Measurements from ENCODE around the gene ETV4.

Gene ETV4

GRCh38 chr17:43547189-43547550 lies 1.0 kb upstream of the ETV4 start:
- DNase-seq (ENCODE audit: low read depth in 1 of 2, low spot score in 1 of 2): no peak

- no peak for DNase-seq (ENCODE audit: low read depth in 1 of 2, low spot score in 1 of 2)
Observed at GRCh38 chr17:43545383-43545632, 832 bp downstream of the ETV4 start.

- no peak for DNase-seq (ENCODE audit: low read depth in 1 of 2, low spot score in 1 of 2)
Observed at GRCh38 chr17:43543771-43544575, 2.2 kb downstream of the ETV4 start.

DNA sequence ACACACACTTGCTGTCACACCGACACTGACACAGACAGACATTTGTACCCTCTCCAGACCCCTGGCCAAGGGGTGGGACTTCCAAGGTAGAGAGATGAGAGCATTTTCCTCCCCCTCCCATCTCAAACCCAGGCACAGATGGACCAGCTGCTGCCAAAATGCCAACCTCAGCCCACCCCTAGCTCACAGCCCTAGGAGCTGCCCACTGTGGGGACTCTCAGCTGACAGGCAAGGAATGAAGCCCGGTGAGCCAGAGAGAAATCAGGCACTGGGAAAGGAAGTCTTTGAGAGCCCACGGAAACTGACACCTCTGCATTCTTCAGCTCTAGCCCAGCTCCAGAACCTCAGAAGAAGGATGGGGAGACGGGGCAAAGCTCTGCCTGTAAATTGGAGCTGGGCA lies 2.8 kb downstream of the ETV4 start:
- DNase-seq (ENCODE audit: low read depth in 1 of 2, low spot score in 1 of 2): no peak

GRCh38 chr17:43542859-43543258 lies 3.3 kb downstream of the ETV4 start:
- no peak for DNase-seq (ENCODE audit: low read depth in 1 of 2, low spot score in 1 of 2)

- no peak for DNase-seq (ENCODE audit: low read depth in 1 of 2, low spot score in 1 of 2)
Observed at GRCh38 chr17:43540821-43541674, 5.1 kb downstream of the ETV4 start.

DNA sequence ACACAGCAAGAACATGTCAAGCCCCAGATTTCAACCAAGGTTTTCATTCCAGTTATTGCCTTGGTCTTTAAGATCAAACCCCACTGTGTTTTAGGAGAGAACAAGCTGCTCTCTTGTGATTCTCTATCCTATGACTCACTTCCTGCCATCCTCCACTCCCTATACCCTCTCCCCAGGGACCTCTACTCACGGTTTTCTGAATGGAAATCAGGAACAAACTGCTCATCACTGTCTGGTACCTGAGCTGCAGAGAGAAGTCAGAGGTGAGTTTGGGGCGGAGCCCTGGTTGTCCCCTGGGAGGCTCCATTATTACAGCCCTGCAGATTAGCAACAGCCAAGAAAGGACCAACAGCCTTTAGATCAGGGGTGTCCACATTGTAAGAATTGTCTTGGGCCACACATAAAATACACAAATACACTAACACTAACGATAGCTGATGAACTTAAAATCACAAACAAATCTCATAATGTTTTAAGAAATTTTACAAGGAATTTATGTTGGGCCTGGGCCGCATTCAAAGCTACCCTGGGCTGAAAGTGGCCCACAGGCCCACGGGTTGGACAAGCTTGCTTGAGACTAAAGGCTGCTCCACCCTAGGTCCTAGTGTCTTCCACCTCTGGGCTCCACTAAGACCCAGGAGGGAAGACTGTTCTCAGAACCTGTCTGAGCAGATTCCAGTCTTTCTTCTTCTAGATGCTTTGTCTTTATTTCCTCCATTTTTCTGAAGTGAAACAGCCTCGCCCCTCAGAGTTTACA lies 9.7 kb downstream of the ETV4 start:
- DNase-seq (ENCODE audit: low read depth in 1 of 2, low spot score in 1 of 2): no peak

DNA sequence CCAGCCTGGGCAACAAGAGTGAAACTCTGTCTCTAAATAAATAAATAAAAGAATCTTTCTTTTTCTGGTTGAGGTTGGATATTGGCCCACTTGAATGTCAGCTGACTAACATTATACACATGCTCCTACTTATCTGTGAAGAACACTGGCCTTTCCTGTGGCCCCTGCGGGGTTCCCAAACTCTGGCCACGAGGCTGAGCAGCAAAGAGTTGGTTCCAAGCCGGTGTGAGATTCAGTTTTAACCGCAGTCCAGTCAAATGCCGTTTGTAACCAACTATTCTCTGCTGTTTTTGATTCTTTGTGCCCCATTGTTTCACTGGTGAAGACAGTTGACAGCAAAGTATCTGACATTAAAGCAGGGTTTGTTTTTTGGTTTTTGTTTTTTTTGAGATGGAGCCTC lies 11.2 kb downstream of the ETV4 start:
- DNase-seq (ENCODE audit: low read depth in 1 of 2, low spot score in 1 of 2): no peak

GRCh38 chr17:43533699-43534098 lies 12.4 kb downstream of the ETV4 start:
- no peak for DNase-seq (ENCODE audit: low read depth in 1 of 2, low spot score in 1 of 2)

- no peak for DNase-seq (ENCODE audit: low read depth in 1 of 2, low spot score in 1 of 2)
Observed at GRCh38 chr17:43532581-43532980, 13.6 kb downstream of the ETV4 start.

GRCh38 chr17:43531955-43532354 lies 14.2 kb downstream of the ETV4 start:
- DNase-seq (ENCODE audit: low read depth in 1 of 2, low spot score in 1 of 2): no peak

DNA sequence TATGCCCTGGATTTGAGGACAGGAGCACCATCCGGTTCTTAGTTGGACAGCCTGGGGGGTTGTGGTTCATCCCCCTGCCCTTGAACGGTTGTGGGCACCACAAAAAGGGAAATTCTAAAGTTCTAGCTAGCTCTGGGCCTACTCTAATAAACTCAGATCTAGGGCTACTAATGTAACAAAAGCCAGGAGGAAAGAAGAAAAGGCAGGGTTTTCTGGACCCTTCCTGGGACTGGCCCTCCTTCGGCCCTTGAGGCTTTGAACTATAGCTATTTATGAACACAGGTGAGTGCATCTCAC lies 15.1 kb downstream of the ETV4 start:
- no peak for DNase-seq (ENCODE audit: low read depth in 1 of 2, low spot score in 1 of 2)

- no peak for DNase-seq (ENCODE audit: low read depth in 1 of 2, low spot score in 1 of 2)
Observed at GRCh38 chr17:43530288-43531081, 15.7 kb downstream of the ETV4 start.

DNA sequence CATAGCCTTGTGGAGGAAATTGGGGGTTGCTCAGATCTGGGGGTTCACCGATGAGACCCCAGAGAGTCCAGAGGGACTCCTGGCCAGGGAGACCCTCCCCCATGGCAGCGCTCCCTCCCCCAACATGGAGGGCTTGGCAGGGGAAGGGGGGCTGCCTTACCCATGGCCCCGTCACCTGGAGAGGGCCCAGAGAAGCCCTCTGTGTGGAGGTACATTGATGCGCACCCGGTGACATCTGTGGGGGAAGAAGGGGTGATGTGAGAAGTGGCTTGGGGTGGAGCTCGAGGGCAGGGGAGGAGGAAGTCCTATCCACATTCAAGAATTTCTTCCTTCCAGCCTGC lies 16.2 kb downstream of the ETV4 start:
- DNase-seq (ENCODE audit: low read depth in 1 of 2, low spot score in 1 of 2): no peak

DNA sequence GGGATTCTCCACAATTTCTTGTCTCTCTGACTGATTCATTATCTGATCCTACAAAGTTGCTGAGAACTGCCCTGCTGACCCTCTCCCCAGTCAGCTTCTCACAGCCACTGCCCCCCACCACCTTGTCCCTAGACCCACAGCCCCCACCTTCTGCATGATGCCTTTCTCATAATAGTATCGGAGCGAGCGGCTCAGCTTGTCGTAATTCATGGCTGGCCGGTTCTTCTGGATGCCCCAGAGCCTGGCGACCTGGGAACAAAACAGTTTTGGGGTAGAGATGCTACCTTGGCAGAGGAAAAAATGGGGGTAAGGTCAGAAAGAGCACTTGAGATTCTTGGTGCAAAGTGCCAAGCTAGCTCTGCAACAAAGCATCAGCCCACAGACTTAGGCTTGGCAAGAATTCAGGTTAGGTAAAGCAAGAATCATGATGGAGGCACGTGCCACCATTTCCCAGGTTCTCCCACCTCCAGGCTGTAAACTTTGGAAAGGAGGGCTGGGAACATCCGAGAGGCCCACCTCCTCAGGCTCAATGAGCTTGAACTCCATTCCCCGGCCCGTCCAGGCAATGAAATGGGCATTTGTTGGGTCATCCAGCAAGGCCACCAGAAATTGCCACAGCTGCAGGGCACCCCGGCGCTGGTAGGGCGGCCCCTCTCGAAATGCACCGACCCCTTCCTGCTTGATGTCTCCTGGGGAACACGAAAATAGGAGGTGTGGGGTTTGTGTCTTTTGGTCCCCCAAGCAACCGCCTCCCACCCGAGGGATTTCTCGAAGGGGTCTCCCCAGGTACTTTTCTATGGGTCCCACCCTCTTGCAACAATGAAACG lies 16.9 kb downstream of the ETV4 start:
- no peak for DNase-seq (ENCODE audit: low read depth in 1 of 2, low spot score in 1 of 2)

GRCh38 chr17:43528319-43528987 lies 17.7 kb downstream of the ETV4 start:
- no peak for DNase-seq (ENCODE audit: low read depth in 1 of 2, low spot score in 1 of 2)

DNA sequence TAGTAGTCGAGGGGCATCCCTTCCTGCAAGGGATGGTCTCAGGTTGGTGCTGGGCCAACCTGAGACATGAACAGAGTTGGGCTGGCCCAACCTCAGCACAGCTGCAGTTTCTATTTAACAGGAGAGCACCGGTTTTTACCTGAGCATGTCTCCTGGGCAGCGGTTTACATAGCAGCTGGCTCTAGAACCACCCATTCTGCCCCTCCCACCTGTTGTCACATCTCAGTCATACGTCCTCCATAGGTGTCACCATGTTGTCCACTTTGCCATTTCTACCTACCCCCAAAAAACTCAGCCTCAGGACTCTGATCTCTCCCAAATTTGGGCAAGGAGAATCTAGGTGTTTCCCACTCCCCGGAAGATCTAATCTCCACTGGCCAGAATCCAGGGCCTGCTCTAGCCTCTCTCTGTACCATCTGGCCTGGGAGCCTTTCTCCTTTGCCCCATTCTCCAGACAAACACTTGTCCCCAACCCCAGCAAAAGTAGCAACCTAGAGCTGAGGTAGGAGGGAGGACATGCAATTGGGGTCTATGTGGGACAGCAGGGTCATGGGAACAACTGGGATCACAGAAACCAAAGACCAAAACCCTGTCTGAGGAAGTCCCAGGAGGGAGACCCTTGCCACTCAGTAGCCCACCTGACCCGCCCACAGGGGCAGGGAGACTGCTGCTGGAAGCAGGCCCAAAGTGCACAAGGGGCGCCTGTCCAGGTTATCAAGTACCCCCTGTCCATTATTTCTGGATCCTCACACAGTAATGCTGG lies 19.1 kb downstream of the ETV4 start:
- no peak for DNase-seq (ENCODE audit: low read depth in 1 of 2, low spot score in 1 of 2)

GRCh38 chr17:43524945-43525575 lies 21.1 kb downstream of the ETV4 start:
- no peak for DNase-seq (ENCODE audit: low read depth in 1 of 2, low spot score in 1 of 2)

GRCh38 chr17:43521389-43521788 lies 24.8 kb downstream of the ETV4 start:
- DNase-seq (ENCODE audit: low read depth in 1 of 2, low spot score in 1 of 2): no peak

Data from activated T-helper 1 cell treated with anti-CD3 and anti-CD28 coated beads, Interleukin-2, amount 50 U/mL, for 16 hours (primary cell).